Lower lobe of right lung (tissue), 2 donors: ENCODE measurements around the gene IFIT2. TPM values are rescaled to one million over a fixed set of nuclear protein-coding genes. Genes with fewer than 3 reads are reported as not detected.

Experiments
- ATAC-seq, 2 donors: fragments of 200-7000 bp; cut with Tn5 transposase; one replicate each; pipeline ENCODE4 v1.9.1; 2020 to 2022; ENCODE audit warnings: mild to moderate bottlenecking in 2 of 2, moderate library complexity in 2 of 2
- DNase-seq: peaks from one replicate; pipeline ENCODE4 v3.0.0-alpha.2; 2020
- H3K27ac ChIP-seq: fragments of 200-600 bp; one replicate; pipeline ENCODE4 v1.8.0; 2022
- H3K27me3 ChIP-seq: fragments of 200-600 bp; one replicate; pipeline ENCODE4 v1.8.0; 2022; ENCODE audit warnings: low read depth
- H3K36me3 ChIP-seq: fragments of 200-600 bp; one replicate; pipeline ENCODE4 v1.8.0; 2022; ENCODE audit warnings: mild to moderate bottlenecking
- H3K4me1 ChIP-seq: fragments of 200-600 bp; one replicate; pipeline ENCODE4 v1.8.0; 2022
- H3K4me3 ChIP-seq: fragments of 200-600 bp; one replicate; pipeline ENCODE4 v1.8.0; 2022; ENCODE audit warnings: mild to moderate bottlenecking
- H3K9me3 ChIP-seq: fragments of 200-600 bp; one replicate; pipeline ENCODE4 v1.8.0; 2022
- CTCF ChIP-seq: fragments of 200-600 bp; IDR thresholded peaks from one replicate; pipeline ENCODE4 v1.8.0; 2022; ENCODE audit warnings: antibody characterized with exemption, mild to moderate bottlenecking
- intact Hi-C: fragments of 100-400 bp; cut with DNase I; formaldehyde crosslinking; loops from one replicate; pipeline ENCODE4 v1.11.0; 2022
- total RNA-seq: library from RNA; stranded (reverse); fragmentation: NEBNext Ultra II Directional; extraction: Animal tissue kit (Norgen Biotek cat#: 25700); gene quantifications from one replicate; pipeline ENCODE4 v1.2.1, GENCODE V29; 2021
- donor health status: DM: no; HTN: yes; CAD: no; lungs with severe emphysema.

The IFIT2 gene
- total RNA-seq, 1 donor from 2014 or later: 64.8 TPM

GRCh38 chr10:89305766-89306433 lies 4.1 kb downstream of the IFIT2 start:
- intact Hi-C loops: no loop called here
- peaks cover 30% of the 10 kb centered on the region for H3K4me1 ChIP-seq
- H3K27me3 ChIP-seq: no peaks in the 10 kb centered on the region
- no peaks in the 10 kb centered on the region for H3K9me3 ChIP-seq
- H3K4me3 ChIP-seq: no peak overlapping the region
- peaks cover 36% of the 10 kb centered on the region for H3K36me3 ChIP-seq
- ATAC-seq: no peak
- TF ChIP-seq CTCF: no peak
- no peak overlapping the region for H3K27ac ChIP-seq
- DNase-seq: no peak

DNA sequence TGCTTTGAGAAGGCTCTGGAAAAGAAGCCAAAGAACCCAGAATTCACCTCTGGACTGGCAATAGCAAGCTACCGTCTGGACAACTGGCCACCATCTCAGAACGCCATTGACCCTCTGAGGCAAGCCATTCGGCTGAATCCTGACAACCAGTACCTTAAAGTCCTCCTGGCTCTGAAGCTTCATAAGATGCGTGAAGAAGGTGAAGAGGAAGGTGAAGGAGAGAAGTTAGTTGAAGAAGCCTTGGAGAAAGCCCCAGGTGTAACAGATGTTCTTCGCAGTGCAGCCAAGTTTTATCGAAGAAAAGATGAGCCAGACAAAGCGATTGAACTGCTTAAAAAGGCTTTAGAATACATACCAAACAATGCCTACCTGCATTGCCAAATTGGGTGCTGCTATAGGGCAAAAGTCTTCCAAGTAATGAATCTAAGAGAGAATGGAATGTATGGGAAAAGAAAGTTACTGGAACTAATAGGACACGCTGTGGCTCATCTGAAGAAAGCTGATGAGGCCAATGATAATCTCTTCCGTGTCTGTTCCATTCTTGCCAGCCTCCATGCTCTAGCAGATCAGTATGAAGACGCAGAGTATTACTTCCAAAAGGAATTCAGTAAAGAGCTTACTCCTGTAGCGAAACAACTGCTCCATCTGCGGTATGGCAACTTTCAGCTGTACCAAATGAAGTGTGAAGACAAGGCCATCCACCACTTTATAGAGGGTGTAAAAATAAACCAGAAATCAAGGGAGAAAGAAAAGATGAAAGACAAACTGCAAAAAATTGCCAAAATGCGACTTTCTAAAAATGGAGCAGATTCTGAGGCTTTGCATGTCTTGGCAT lies 4.8 kb downstream of the IFIT2 start:
- Histone ChIP-seq H3K4me3 (no peak overlapping the region), H3K36me3 (peaks cover 36% of the 10 kb centered on the region), H3K27ac (no peak overlapping the region), H3K9me3 (no peaks in the 10 kb centered on the region), H3K4me1 (peaks cover 25% of the 10 kb centered on the region), H3K27me3 (no peaks in the 10 kb centered on the region)
- ATAC-seq (no peak), DNase-seq (no peak)
- intact Hi-C loops: no loop called here
- no peak for TF ChIP-seq CTCF

DNA sequence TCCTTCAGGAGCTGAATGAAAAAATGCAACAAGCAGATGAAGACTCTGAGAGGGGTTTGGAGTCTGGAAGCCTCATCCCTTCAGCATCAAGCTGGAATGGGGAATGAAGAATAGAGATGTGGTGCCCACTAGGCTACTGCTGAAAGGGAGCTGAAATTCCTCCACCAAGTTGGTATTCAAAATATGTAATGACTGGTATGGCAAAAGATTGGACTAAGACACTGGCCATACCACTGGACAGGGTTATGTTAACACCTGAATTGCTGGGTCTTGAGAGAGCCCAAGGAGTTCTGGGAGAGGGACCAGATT lies 5.4 kb downstream of the IFIT2 start:
- no peak for ATAC-seq
- H3K36me3 ChIP-seq: peaks cover 36% of the 10 kb centered on the region
- no peak for TF ChIP-seq CTCF
- intact Hi-C loops: no loop called here
- no peak overlapping the region for H3K4me3 ChIP-seq
- no peaks in the 10 kb centered on the region for H3K9me3 ChIP-seq
- peaks cover 25% of the 10 kb centered on the region for H3K4me1 ChIP-seq
- no peak overlapping the region for H3K27ac ChIP-seq
- no peaks in the 10 kb centered on the region for H3K27me3 ChIP-seq
- DNase-seq: no peak

DNA sequence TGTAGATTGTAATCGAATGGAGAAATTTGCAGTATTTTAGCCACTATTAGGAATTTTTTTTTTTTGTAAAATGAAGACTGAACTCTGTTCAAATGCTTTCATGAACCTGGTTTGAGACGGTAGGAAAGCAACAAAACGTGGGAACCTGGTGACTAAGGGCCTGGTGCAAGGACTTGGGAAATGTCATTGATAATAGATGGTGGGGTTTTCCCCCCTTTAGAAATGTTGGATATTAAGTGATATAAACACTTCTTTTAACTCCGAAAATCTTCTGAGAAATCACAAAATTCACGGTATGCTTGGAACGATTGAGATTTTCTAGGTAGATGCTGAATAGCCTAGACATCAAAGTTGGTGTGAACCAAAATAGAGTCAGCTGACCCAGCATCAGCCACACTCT lies 6.4 kb downstream of the IFIT2 start:
- Histone ChIP-seq H3K9me3 (no peaks in the 10 kb centered on the region), H3K4me3 (no peak overlapping the region), H3K27me3 (no peaks in the 10 kb centered on the region), H3K36me3 (peaks cover 36% of the 10 kb centered on the region), H3K4me1 (peaks cover 14% of the 10 kb centered on the region), H3K27ac (no peak overlapping the region)
- no peak for TF ChIP-seq CTCF
- DNase-seq (no peak), ATAC-seq (no peak)
- intact Hi-C loops: no loop called here

- ATAC-seq: no peak
- Histone ChIP-seq H3K36me3 (peaks cover 36% of the 10 kb centered on the region), H3K27me3 (no peaks in the 10 kb centered on the region), H3K9me3 (no peaks in the 10 kb centered on the region), H3K27ac (no peak overlapping the region), H3K4me3 (no peak overlapping the region), H3K4me1 (peaks cover 9% of the 10 kb centered on the region)
- DNase-seq: no peak
- TF ChIP-seq CTCF: no peak
- intact Hi-C loops: no loop called here
Observed at GRCh38 chr10:89308736-89309135, 6.9 kb downstream of the IFIT2 start.
